Mammary epithelial cell (primary cell): Measurements from ENCODE around the gene ACAT2.

Experiments used
- EZH2 ChIP-seq: IDR thresholded peaks from 2 replicates; pipeline ENCODE4 v1.6.1; 2012; ENCODE audit warnings: low read length, inconsistent platforms, borderline replicate concordance
- TF ChIP-seq, protein P1 (sequence below), 2 donors: IDR thresholded peaks in 1 of 2; conservative IDR thresholded peaks in 1 of 2; 2 replicates each; pipeline ENCODE4 v1.5.1; 2011 to 2012; ENCODE audit warnings: inconsistent platforms in 2 of 2, low read length in 2 of 2, mild to moderate bottlenecking in 2 of 2, control low read depth in 1 of 2, low read depth in 1 of 2; ENCODE audit not compliant: insufficient read depth in 1 of 2; ENCODE audit errors: extremely low read depth in 1 of 2

DNA sequence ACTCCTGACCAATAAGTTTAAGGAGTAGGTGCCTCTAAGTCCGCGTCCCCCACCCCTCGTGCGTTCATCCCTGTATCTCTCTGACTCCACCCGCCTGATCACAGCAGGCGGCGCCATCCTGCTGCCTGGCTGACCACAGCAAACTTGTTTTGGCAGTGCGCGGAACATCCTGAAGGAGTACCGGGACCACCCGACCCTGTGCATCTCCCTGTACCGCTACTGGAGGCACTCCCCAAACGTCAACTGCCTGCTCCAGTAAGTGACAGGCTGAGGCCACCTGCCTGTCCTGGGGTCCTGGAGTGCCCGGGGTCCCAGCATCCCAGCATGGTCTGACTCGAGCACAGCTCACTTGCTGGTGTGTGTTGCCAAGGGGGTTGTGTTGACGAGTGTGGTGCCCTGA, 57.3 kb downstream of the ACAT2 start:
- TF ChIP-seq, protein P1, sequence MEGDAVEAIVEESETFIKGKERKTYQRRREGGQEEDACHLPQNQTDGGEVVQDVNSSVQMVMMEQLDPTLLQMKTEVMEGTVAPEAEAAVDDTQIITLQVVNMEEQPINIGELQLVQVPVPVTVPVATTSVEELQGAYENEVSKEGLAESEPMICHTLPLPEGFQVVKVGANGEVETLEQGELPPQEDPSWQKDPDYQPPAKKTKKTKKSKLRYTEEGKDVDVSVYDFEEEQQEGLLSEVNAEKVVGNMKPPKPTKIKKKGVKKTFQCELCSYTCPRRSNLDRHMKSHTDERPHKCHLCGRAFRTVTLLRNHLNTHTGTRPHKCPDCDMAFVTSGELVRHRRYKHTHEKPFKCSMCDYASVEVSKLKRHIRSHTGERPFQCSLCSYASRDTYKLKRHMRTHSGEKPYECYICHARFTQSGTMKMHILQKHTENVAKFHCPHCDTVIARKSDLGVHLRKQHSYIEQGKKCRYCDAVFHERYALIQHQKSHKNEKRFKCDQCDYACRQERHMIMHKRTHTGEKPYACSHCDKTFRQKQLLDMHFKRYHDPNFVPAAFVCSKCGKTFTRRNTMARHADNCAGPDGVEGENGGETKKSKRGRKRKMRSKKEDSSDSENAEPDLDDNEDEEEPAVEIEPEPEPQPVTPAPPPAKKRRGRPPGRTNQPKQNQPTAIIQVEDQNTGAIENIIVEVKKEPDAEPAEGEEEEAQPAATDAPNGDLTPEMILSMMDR (conservative IDR thresholded peaks at IDR 0.05 in 1 of 2, IDR thresholded peaks at IDR 0.05 in 1 of 2; ENCODE audit: extremely low read depth in 1 of 2, insufficient read depth in 1 of 2, low read depth in 1 of 2, low read length in 2 of 2), result no peak
- no peak for TF ChIP-seq EZH2
